Pancreas (tissue), 10 donors: ENCODE data around the gene SMARCA4. TPM values are rescaled to one million over a fixed set of nuclear protein-coding genes. Genes with fewer than 3 reads are reported as not detected.

Source experiments
- ATAC-seq, 4 donors: fragments of 200-7000 bp; cut with Tn5 transposase; one replicate each; pipeline versions ENCODE4 v1.8.0 to v1.9.1; 2020; ENCODE audit warnings: mild to moderate bottlenecking in 4 of 4, moderate library complexity in 4 of 4
- DNase-seq, 6 donors: peaks; one replicate each; pipeline ENCODE4 v3.0.0-alpha.2; 2020
- FAIRE-seq: peaks from 2 replicates; lab custom pipeline; 2012; peaks lifted over from hg19 to GRCh38; lab: Jason Lieb, UNC
- H3K27ac ChIP-seq, 4 donors: fragments of 200-600 bp; sonication (generic); 1 replicate in 3 of 4; 2 replicates in 1 of 4; pipeline versions ENCODE4 v1.5.0 to v1.8.0; 2020
- H3K27me3 ChIP-seq, 4 donors: fragments of 200-600 bp; one replicate each; pipeline ENCODE4 v1.8.0; 2021
- H3K36me3 ChIP-seq, 3 donors: fragments of 200-600 bp; sonication (generic) in 1 of 3; one replicate each; pipeline versions ENCODE4 v1.5.0 to v1.8.0; 2020 to 2021
- H3K4me1 ChIP-seq, 3 donors: fragments of 200-600 bp; one replicate each; pipeline ENCODE4 v1.8.0; 2021
- H3K4me3 ChIP-seq, 4 donors: fragments of 200-600 bp; sonication (generic) in 2 of 4; one replicate each; pipeline versions ENCODE4 v1.5.0 to v1.8.0; 2020 to 2021
- H3K9me3 ChIP-seq, 4 donors: fragments of 200-600 bp; one replicate each; pipeline ENCODE4 v1.8.0; 2021
- WGBS, 2 donors: extraction: QIAGEN DNeasy Blood & Tissue Kit; methylation state at CpG; one replicate each; pipeline ENCODE4 v1.1.7; 2013; 5-methylcytosine and 5-hydroxymethylcytosine counted together
- intact Hi-C, 3 donors: fragments of 100-400 bp; cut with DNase I; formaldehyde crosslinking; loops; one replicate each; pipeline versions ENCODE4 v1.11.1 to v1.14.2; 2022
- polyA plus RNA-seq, 2 donors: library from polyadenylated mRNA; stranded (reverse); fragments of 200-250 nt; gene quantifications; one replicate each; pipeline ENCODE4 v1.2.3, GENCODE V29; 2013
- total RNA-seq, 6 donors: library from RNA; stranded (reverse); fragmentation: NEBNext Ultra II Directional in 4 of 6; extraction: Animal tissue kit (Norgen Biotek cat#: 25700) in 4 of 6; gene quantifications; one replicate each; pipeline versions ENCODE4 v1.2.1 to v1.2.4, GENCODE V29; 2021 to 2023
- TF ChIP-seq, protein P1 (sequence below), 4 donors: fragments of 200-600 bp; sonication (generic) in 3 of 4; IDR thresholded peaks; one replicate each; pipeline versions ENCODE4 v1.5.0 to v1.8.0; 2021; ENCODE audit warnings: antibody characterized with exemption in 4 of 4
- donor health status: healthy with polysubstance abuse.
- donor health status: DM: no; HTN: no; CAD: no; lungs with moderate emphysema.
- donor health status: DM: no; HTN: no; CAD: no.
- donor health status: control.
- donor health status: control.
- donor health status: Bipolar disorder and iron deficiency.
- donor health status: DM: yes; HTN: yes; CAD: no.
- donor health status: DM: no; HTN: no; CAD: no.
- donor health status: DM: no; HTN: no; CAD: no.
- donor health status: DM: yes; HTN: yes; CAD: no.

The SMARCA4 gene
- total and polyA plus RNA-seq, 8 donors: 28.7 to 77.8 (median 42.9) TPM

DNA sequence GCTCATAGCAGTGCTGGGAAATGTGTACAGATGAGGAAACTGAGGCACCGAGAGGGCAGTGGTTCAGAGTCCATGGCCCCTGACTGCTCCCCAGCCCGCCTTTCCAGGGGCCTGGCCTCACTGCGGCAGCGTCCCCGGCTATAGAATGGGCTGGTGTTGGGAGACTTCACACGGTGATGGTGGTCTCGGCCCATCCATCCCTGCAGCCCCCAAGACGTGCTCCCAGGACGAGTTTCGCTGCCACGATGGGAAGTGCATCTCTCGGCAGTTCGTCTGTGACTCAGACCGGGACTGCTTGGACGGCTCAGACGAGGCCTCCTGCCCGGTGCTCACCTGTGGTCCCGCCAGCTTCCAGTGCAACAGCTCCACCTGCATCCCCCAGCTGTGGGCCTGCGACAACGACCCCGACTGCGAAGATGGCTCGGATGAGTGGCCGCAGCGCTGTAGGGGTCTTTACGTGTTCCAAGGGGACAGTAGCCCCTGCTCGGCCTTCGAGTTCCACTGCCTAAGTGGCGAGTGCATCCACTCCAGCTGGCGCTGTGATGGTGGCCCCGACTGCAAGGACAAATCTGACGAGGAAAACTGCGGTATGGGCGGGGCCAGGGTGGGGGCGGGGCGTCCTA lies 144.3 kb downstream of the SMARCA4 start:
- Histone ChIP-seq H3K27ac (no peak overlapping the region), H3K36me3 (peaks cover 17 to 69% (median 35%) of the 10 kb centered on the region in 3 donors), H3K4me3 (no peak overlapping the region), H3K9me3 (no peaks in the 10 kb centered on the region), H3K4me1 (no peaks in the 10 kb centered on the region), H3K27me3 (no peaks in the 10 kb centered on the region)
- FAIRE-seq (no peak), ATAC-seq (peak in 2 of 4 donors; percentile 12 to 19), DNase-seq (no peak)
- 89 to 92% methylated on average over 36 of the region's 36 CpGs for WGBS, 2 donors
- TF ChIP-seq, protein P1, sequence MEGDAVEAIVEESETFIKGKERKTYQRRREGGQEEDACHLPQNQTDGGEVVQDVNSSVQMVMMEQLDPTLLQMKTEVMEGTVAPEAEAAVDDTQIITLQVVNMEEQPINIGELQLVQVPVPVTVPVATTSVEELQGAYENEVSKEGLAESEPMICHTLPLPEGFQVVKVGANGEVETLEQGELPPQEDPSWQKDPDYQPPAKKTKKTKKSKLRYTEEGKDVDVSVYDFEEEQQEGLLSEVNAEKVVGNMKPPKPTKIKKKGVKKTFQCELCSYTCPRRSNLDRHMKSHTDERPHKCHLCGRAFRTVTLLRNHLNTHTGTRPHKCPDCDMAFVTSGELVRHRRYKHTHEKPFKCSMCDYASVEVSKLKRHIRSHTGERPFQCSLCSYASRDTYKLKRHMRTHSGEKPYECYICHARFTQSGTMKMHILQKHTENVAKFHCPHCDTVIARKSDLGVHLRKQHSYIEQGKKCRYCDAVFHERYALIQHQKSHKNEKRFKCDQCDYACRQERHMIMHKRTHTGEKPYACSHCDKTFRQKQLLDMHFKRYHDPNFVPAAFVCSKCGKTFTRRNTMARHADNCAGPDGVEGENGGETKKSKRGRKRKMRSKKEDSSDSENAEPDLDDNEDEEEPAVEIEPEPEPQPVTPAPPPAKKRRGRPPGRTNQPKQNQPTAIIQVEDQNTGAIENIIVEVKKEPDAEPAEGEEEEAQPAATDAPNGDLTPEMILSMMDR (IDR thresholded peaks at IDR 0.05): no peak
- intact Hi-C loops: no loop called here

DNA sequence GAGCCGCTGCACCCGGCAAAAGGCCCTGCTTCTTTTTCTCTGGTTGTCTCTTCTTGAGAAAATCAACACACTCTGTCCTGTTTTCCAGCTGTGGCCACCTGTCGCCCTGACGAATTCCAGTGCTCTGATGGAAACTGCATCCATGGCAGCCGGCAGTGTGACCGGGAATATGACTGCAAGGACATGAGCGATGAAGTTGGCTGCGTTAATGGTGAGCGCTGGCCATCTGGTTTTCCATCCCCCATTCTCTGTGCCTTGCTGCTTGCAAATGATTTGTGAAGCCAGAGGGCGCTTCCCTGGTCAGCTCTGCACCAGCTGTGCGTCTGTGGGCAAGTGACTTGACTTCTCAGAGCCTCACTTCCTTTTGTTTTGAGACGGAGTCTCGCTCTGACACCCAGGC lies 145.6 kb downstream of the SMARCA4 start:
- H3K27ac ChIP-seq: no peak overlapping the region
- peaks cover 17 to 81% (median 35%) of the 10 kb centered on the region in 3 donors for H3K36me3 ChIP-seq
- H3K4me3 ChIP-seq: no peak overlapping the region
- intact Hi-C loops: no loop called here
- TF ChIP-seq, protein P1 (IDR thresholded peaks at IDR 0.05): no peak
- H3K27me3 ChIP-seq: no peaks in the 10 kb centered on the region
- FAIRE-seq (no peak), DNase-seq (no peak), ATAC-seq (peak in 1 of 4 donors; percentile 18)
- H3K4me1 ChIP-seq: no peaks in the 10 kb centered on the region
- H3K9me3 ChIP-seq: no peaks in the 10 kb centered on the region
- WGBS, 2 donors: 85 to 91% methylated on average over 13 of the region's 13 CpGs

DNA sequence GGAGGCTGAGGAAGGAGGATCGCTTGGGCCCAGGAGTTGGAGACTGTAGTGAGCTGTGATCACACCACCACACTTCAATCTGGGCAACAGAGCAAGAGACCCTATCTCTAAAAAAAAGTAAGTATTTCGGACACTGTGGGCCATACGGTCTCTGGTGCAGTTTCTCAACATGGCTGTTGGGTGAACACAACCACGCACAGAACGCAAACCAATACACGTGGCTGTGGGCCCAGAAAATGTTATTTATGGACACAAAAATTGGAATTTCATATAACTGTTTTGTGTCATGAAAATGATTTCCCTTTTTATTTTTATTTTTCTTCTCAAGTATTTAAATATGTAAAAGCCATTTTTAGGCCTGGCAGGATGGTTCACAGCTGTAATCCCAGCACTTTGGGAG lies 147.9 kb downstream of the SMARCA4 start:
- WGBS, 2 donors: 92% methylated on average over 6 of the region's 6 CpGs
- DNase-seq: no peak
- no peak for ATAC-seq
- Histone ChIP-seq H3K27me3 (no peaks in the 10 kb centered on the region), H3K27ac (no peak overlapping the region), H3K4me1 (no peaks in the 10 kb centered on the region), H3K4me3 (no peak overlapping the region), H3K9me3 (no peaks in the 10 kb centered on the region), H3K36me3 (peaks cover 15 to 83% (median 39%) of the 10 kb centered on the region in 3 donors)
- TF ChIP-seq, protein P1 (IDR thresholded peaks at IDR 0.05): no peak
- intact Hi-C loops: no loop called here
- no peak for FAIRE-seq

DNA sequence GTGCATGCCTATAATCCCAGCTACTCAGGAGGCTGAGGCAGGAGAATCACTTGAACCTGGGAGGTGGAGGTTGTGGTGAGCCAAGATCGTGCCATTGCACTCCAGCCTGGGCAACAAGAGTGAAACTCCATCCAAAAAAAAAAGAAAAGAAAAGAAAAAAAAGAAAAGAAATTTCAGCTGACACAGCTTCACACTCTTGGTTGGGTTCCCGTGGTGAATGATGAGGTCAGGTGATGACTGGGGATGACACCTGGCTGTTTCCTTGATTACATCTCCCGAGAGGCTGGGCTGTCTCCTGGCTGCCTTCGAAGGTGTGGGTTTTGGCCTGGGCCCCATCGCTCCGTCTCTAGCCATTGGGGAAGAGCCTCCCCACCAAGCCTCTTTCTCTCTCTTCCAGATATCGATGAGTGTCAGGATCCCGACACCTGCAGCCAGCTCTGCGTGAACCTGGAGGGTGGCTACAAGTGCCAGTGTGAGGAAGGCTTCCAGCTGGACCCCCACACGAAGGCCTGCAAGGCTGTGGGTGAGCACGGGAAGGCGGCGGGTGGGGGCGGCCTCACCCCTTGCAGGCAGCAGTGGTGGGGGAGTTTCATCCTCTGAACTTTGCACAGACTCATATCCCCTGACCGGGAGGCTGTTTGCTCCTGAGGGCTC lies 150.4 kb downstream of the SMARCA4 start:
- H3K9me3 ChIP-seq: no peaks in the 10 kb centered on the region
- DNase-seq (no peak), FAIRE-seq (no peak), ATAC-seq (no peak)
- no peak overlapping the region for H3K27ac ChIP-seq
- no peaks in the 10 kb centered on the region for H3K27me3 ChIP-seq
- no peak overlapping the region for H3K4me3 ChIP-seq
- intact Hi-C loops: no loop called here
- 96% methylated on average over 15 of the region's 15 CpGs for WGBS, 2 donors
- H3K36me3 ChIP-seq: peaks cover 15 to 81% (median 38%) of the 10 kb centered on the region in 3 donors
- TF ChIP-seq, protein P1 (IDR thresholded peaks at IDR 0.05): no peak
- H3K4me1 ChIP-seq: no peaks in the 10 kb centered on the region

DNA sequence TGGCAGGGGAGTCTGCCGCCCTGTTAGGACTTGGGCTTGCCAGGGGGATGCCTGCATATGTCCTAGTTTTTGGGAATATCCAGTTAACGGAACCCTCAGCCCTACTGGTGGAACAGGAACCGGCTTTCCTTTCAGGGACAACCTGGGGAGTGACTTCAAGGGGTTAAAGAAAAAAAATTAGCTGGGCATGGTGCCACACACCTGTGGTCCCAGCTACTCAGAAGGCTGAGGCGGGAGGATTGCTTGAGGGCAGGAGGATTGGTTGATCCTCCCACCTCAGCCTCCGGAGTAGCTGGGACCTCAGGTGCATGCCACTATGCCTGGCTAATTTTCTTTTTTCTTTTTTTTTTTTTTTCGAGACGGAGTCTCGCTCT lies 150.9 kb downstream of the SMARCA4 start:
- ATAC-seq (no peak), DNase-seq (no peak), FAIRE-seq (no peak)
- H3K36me3 ChIP-seq: peaks cover 14 to 81% (median 39%) of the 10 kb centered on the region in 3 donors
- TF ChIP-seq, protein P1 (IDR thresholded peaks at IDR 0.05): no peak
- H3K27me3 ChIP-seq: no peaks in the 10 kb centered on the region
- H3K4me3 ChIP-seq: no peak overlapping the region
- no peaks in the 10 kb centered on the region for H3K9me3 ChIP-seq
- no peak overlapping the region for H3K27ac ChIP-seq
- H3K4me1 ChIP-seq: no peaks in the 10 kb centered on the region
- 68 to 88% methylated on average over 8 of the region's 8 CpGs for WGBS, 2 donors
- intact Hi-C loops: no loop called here
